Heart left ventricle (tissue), 13 donors: ENCODE measurements around the gene RASL11B.

Experiments used
- CTCF ChIP-seq, 12 donors: fragments of 200-600 bp; sonication (generic) in 4 of 12; IDR thresholded peaks; one replicate each; pipeline versions ENCODE4 v1.5.0 to v1.8.0; 2018 to 2022; ENCODE audit warnings: antibody characterized with exemption in 12 of 12, mild to moderate bottlenecking in 5 of 12
- POLR2A ChIP-seq, 2 donors: fragments of 450-650 bp; IDR thresholded peaks; one replicate each; pipeline ENCODE4 v1.6.1; 2017; ENCODE audit warnings: antibody characterized with exemption in 2 of 2, mild to moderate bottlenecking in 2 of 2, moderate library complexity in 2 of 2
- donor health status: ischemic (EF 13 %, LVEDD 7.1; RV severe dilation, severe dysfunction).
- donor health status: DM: no; HTN: yes; CAD: no.
- donor health status: DM: no; HTN: no; CAD: no.
- donor health status: ischemic (EF 25% LVEDD 6.9; RV normal size, moderate dysfunction).
- donor health status: ischemic (EF 25% LVEDD 5.7; RV mildly dilated, moderate dysfunction).
- donor health status: ischemic (EF 35%, LVEDD 5.7; RV mildly dilated, moderate dysfunction).
- donor health status: nonischemic (EF 11% LVEDD 7.7; RV severe dilation, severe dysfunction).
- donor health status: DM: yes; HTN: yes; CAD: no.
- donor health status: PGD.
- donor health status: ischemic (EF 29% LVEDD 5.4; RV normal size, mild dysfunction).
- donor health status: nonischemic (EF 23%, LVEDD 6.1; RV moderate dilation, normal function).

GRCh38 chr4:52874948-52875347 is 12.8 kb downstream of the RASL11B start:
- TF ChIP-seq CTCF (IDR thresholded peaks at IDR 0.05): no peak
- TF ChIP-seq POLR2A (IDR thresholded peaks at IDR 0.05): no peak
